B cell (primary cell): ENCODE results near the gene ADGRA1. TPM values are rescaled to one million over a fixed set of nuclear protein-coding genes. Genes with fewer than 3 reads are reported as not detected.

Source experiments
- ATAC-seq: fragments of 200-7000 bp; cut with Tn5 transposase; one replicate; pipeline ENCODE4 v1.10.0; 2021; ENCODE audit warnings: low read depth, mild to moderate bottlenecking, moderate number of reproducible peaks, moderate library complexity
- CTCF ChIA-PET: fragments of 350-600 bp; sonication (Branson Sonifier 250); formaldehyde crosslinking; loops from one replicate; lab custom pipeline; 2021; ENCODE audit warnings: antibody characterized with exemption, inconsistent platforms; lab: Charles Lee
- POLR2A ChIA-PET: fragments of 350-600 bp; sonication (Branson Sonifier 250); formaldehyde crosslinking; loops from one replicate; lab custom pipeline; 2021; ENCODE audit warnings: antibody characterized with exemption; lab: Charles Lee
- DNase-seq: peaks from one replicate; pipeline ENCODE4 v3.0.0; 2013
- H2AFZ ChIP-seq: 2 replicates; pipeline ENCODE4 v1.6.1; 2012; ENCODE audit warnings: mild to moderate bottlenecking, low read depth, low read length; ENCODE audit not compliant: insufficient read depth, poor library complexity, severe bottlenecking
- H3K27ac ChIP-seq, 2 donors: 1 replicate in 1 of 2; 2 replicates in 1 of 2; pipeline ENCODE4 v1.5.1; 2012 to 2013; ENCODE audit warnings: low read length in 2 of 2, mild to moderate bottlenecking in 2 of 2, moderate library complexity in 1 of 2
- H3K27me3 ChIP-seq, 4 experiments: fragments of 200-600 bp in 1 of 4; sonication (generic) in 1 of 4; replicated peaks in 1 of 4; 1 replicate in 2 of 4; 2 replicates in 2 of 4; pipeline versions ENCODE4 v1.6.1 to v1.7.0; 2013 to 2016; ENCODE audit warnings: low read length in 3 of 4, mild to moderate bottlenecking in 2 of 4, mixed read lengths in 1 of 4, moderate library complexity in 1 of 4; ENCODE audit not compliant: insufficient read depth in 4 of 4, control insufficient read depth in 3 of 4; ENCODE audit errors: control extremely low read depth in 1 of 4
- H3K36me3 ChIP-seq, 2 experiments: replicated peaks in 1 of 2; 1 replicate in 1 of 2; 2 replicates in 1 of 2; pipeline versions ENCODE4 v1.6.1 to v1.7.1; 2013; ENCODE audit warnings: low read length in 1 of 2; ENCODE audit not compliant: insufficient read depth in 2 of 2, control insufficient read depth in 1 of 2; ENCODE audit errors: control extremely low read depth in 1 of 2, extremely low read depth in 1 of 2
- H3K4me1 ChIP-seq, 2 donors: fragments of 200-600 bp in 1 of 2; sonication (generic) in 1 of 2; 1 replicate in 1 of 2; 2 replicates in 1 of 2; pipeline versions ENCODE4 v1.5.1 to v1.6.1; 2013 to 2017; ENCODE audit warnings: low read length in 2 of 2; ENCODE audit not compliant: control insufficient read depth in 2 of 2, insufficient read depth in 2 of 2
- H3K4me2 ChIP-seq: replicated peaks from 2 replicates; pipeline ENCODE3; 2012; ENCODE audit warnings: mild to moderate bottlenecking, low read depth, low read length; ENCODE audit not compliant: poor library complexity, severe bottlenecking
- H3K4me3 ChIP-seq, 5 experiments: fragments of 200-600 bp in 1 of 5; sonication (generic) in 1 of 5; 1 replicate in 3 of 5; 2 replicates in 2 of 5; pipeline versions ENCODE4 v1.5.1 to v1.7.0; 2011 to 2016; ENCODE audit warnings: low read length in 4 of 5, mild to moderate bottlenecking in 4 of 5, low read depth in 2 of 5, control low read depth in 1 of 5, moderate library complexity in 1 of 5; ENCODE audit not compliant: insufficient read depth in 1 of 5; ENCODE audit errors: control extremely low read depth in 1 of 5, extremely low read depth in 1 of 5
- H3K79me2 ChIP-seq: fragments of 200-600 bp; sonication (generic); one replicate; pipeline ENCODE4 v1.6.0; 2016; ENCODE audit warnings: low read length; ENCODE audit not compliant: control insufficient read depth, insufficient read depth
- H3K9ac ChIP-seq: fragments of 200-600 bp; sonication (generic); 2 replicates; pipeline ENCODE4 v1.6.1; 2017; ENCODE audit warnings: mild to moderate bottlenecking, low read length, moderate library complexity
- H3K9me3 ChIP-seq, 3 donors: one replicate each; pipeline versions ENCODE4 v1.6.1 to v1.7.1; 2013; ENCODE audit warnings: low read length in 2 of 3; ENCODE audit not compliant: control insufficient read depth in 2 of 3, insufficient read depth in 1 of 3; ENCODE audit errors: control extremely low read depth in 1 of 3
- H4K20me1 ChIP-seq: 2 replicates; pipeline ENCODE4 v1.6.0; 2012; ENCODE audit warnings: mild to moderate bottlenecking, low read length; ENCODE audit not compliant: insufficient read depth, control insufficient read depth, poor library complexity, severe bottlenecking
- H3K27ac Mint-ChIP-seq: one replicate; pipeline ENCODE4 v1.8.0; 2021; ENCODE audit warnings: mixed read lengths
- H3K27me3 Mint-ChIP-seq: one replicate; pipeline ENCODE4 v1.8.0; 2021; ENCODE audit warnings: mixed read lengths
- H3K4me1 Mint-ChIP-seq: one replicate; pipeline ENCODE4 v1.8.0; 2021; ENCODE audit warnings: mixed read lengths
- H3K4me3 Mint-ChIP-seq: one replicate; pipeline ENCODE4 v1.8.0; 2021; ENCODE audit warnings: mixed read lengths
- H3K9me3 Mint-ChIP-seq: one replicate; pipeline ENCODE4 v1.8.0; 2022; ENCODE audit warnings: mixed read lengths; ENCODE audit not compliant: insufficient read depth
- CTCF ChIP-seq: fragments of 200-600 bp; IDR thresholded peaks from one replicate; pipeline ENCODE4 v1.8.0; 2022; ENCODE audit warnings: antibody characterized with exemption, mild to moderate bottlenecking
- EZH2 ChIP-seq: IDR thresholded peaks from 2 replicates; pipeline ENCODE4 v1.6.1; 2012; ENCODE audit warnings: borderline replicate concordance, low read depth, mild to moderate bottlenecking, moderate library complexity, low read length; ENCODE audit not compliant: insufficient read depth, poor library complexity, severe bottlenecking
- WGBS: methylation state at CpG from one replicate; pipeline ENCODE4 v1.1.5; 2013; ENCODE audit warnings: missing lambda C conversion rate; ENCODE audit not compliant: insufficient coverage; 5-methylcytosine and 5-hydroxymethylcytosine counted together
- intact Hi-C: fragments of 100-400 bp; cut with micrococcal nuclease; formaldehyde crosslinking; loops from one replicate; pipeline ENCODE4 v1.10.0; 2022
- polyA plus RNA-seq: library from polyadenylated mRNA; depleted of rRNA; stranded (reverse); fragments of >200 nt; gene quantifications from 2 replicates; pipeline ENCODE4 v1.2.3, GENCODE V29; 2012
- total RNA-seq, 2 donors: library from RNA; stranded (reverse); fragments of 120-200 nt in 1 of 2; gene quantifications; 1 replicate in 1 of 2; 2 replicates in 1 of 2; pipeline versions ENCODE4 v1.2.3 to v1.2.4, GENCODE V29; 2013 to 2022

The ADGRA1 gene
- total and polyA plus RNA-seq, 2 donors (not counting 1 experiment from before 2014, with no cell fraction given): not detected

- H3K27me3 Mint-ChIP-seq: peaks cover 17% of the 10 kb centered on the region
- Histone ChIP-seq H3K36me3 (no peaks in the 10 kb centered on the region), H3K4me1 (no peaks in the 10 kb centered on the region), H3K27ac (no peak overlapping the region), H3K27me3 (peaks cover 0 to 35% (median 0%) of the 10 kb centered on the region in 4 experiments), H3K9ac (no peak overlapping the region), H3K9me3 (no peaks in the 10 kb centered on the region), H3K79me2 (no peaks in the 10 kb centered on the region), H4K20me1 (no peaks in the 10 kb centered on the region), H3K4me2 (no peak overlapping the region), H2AFZ (no peak overlapping the region), H3K4me3 (no peak overlapping the region)
- POLR2A ChIA-PET: no interaction called here
- no peak for TF ChIP-seq CTCF
- no peak for TF ChIP-seq EZH2
- H3K4me3 Mint-ChIP-seq: no peak overlapping the region
- CTCF ChIA-PET: no interaction called here
- 66% methylated on average over 12 of the region's 12 CpGs for WGBS
- H3K27ac Mint-ChIP-seq: no peak overlapping the region
- H3K9me3 Mint-ChIP-seq: no peaks in the 10 kb centered on the region
- no peak for ATAC-seq
- DNase-seq: no peak
- H3K4me1 Mint-ChIP-seq: no peaks in the 10 kb centered on the region
- intact Hi-C loops: no loop called here
These were observed 1.5 kb upstream of the ADGRA1 start for GRCh38 chr10:133086247-133086646.

- H3K4me3 ChIP-seq: no peak overlapping the region
- ChIA-PET POLR2A (no interaction called here), CTCF (no interaction called here)
- no peak overlapping the region for H3K27ac ChIP-seq
- no peak overlapping the region for H2AFZ ChIP-seq
- no peaks in the 10 kb centered on the region for H3K4me1 ChIP-seq
- H3K79me2 ChIP-seq: no peaks in the 10 kb centered on the region
- no peak for DNase-seq
- H4K20me1 ChIP-seq: no peaks in the 10 kb centered on the region
- H3K9me3 ChIP-seq: no peaks in the 10 kb centered on the region
- H3K27me3 ChIP-seq: peaks cover 0 to 35% (median 0%) of the 10 kb centered on the region in 4 experiments
- no peaks in the 10 kb centered on the region for H3K36me3 ChIP-seq
- no peak overlapping the region for H3K9ac ChIP-seq
- no peak overlapping the region for H3K4me3 Mint-ChIP-seq
- H3K4me1 Mint-ChIP-seq: no peaks in the 10 kb centered on the region
- H3K27ac Mint-ChIP-seq: no peak overlapping the region
- H3K4me2 ChIP-seq: no peak overlapping the region
- intact Hi-C loops: no loop called here
- WGBS: 46% methylated on average over 13 of the region's 16 CpGs
- TF ChIP-seq EZH2: no peak
- TF ChIP-seq CTCF: no peak
- no peak for ATAC-seq
- no peaks in the 10 kb centered on the region for H3K9me3 Mint-ChIP-seq
- H3K27me3 Mint-ChIP-seq: peaks cover 18% of the 10 kb centered on the region
These were observed 562 bp upstream of the ADGRA1 start for GRCh38 chr10:133087045-133087678.
